ENCODE results near the gene OR2AT4. TPM values are rescaled to one million over a fixed set of nuclear protein-coding genes. Genes with fewer than 3 reads are reported as not detected.

OR2AT4 gene
- total and polyA plus RNA-seq, 2 donors (not counting 3 experiments of a cell fraction or from before 2014, with no cell fraction given): not detected

GRCh38 chr11:75143420-75143731 lies 46.7 kb upstream of the OR2AT4 start:
- CTCF ChIA-PET: interaction anchor here (0.7 to 15.2 kb wide), 23 partner anchors 9 to 217 kb away, joined by 3 to 1202 read pairs (median 6); partner anchors contain the start of gene TPBGL

More at GRCh38 chr11:75143420-75143731, 46.7 kb upstream of the OR2AT4 start:
- POLR2A ChIA-PET: interaction anchor here (1.0 kb wide), 1 partner anchor 62 kb away, joined by 5 read pairs; no protein-coding TSS in a partner anchor
- DNase-seq (ENCODE audit: low read depth, low spot score) (no peak), FAIRE-seq (no peak)
- H3K36me3 ChIP-seq (ENCODE audit: control insufficient read depth in 2 of 2, extremely low read depth in 1 of 2, insufficient read depth in 2 of 2, low read length in 2 of 2): no peaks in the 10 kb centered on the region
- peaks cover under 1 to 8% of the 10 kb centered on the region in 2 experiments for H3K27me3 ChIP-seq (ENCODE audit: control insufficient read depth in 2 of 2, insufficient read depth in 2 of 2, low read length in 2 of 2)
- no peak overlapping the region for H3K9ac ChIP-seq (replicated peaks; ENCODE audit: extremely low read depth, insufficient read depth, low read length)
- peak overlapping the region; percentile 64 for H2AFZ ChIP-seq (ENCODE audit: low read depth, low read length)
- intact Hi-C loops (cut with micrococcal nuclease): loop anchor here (1.0 kb wide), 3 partner anchors 48 to 214 kb away; no protein-coding TSS in a partner anchor
- no peaks in the 10 kb centered on the region for H3K9me3 ChIP-seq (replicated peaks; ENCODE audit: control insufficient read depth, insufficient read depth, low read length)
- no peaks in the 10 kb centered on the region for H3K79me2 ChIP-seq (ENCODE audit: control insufficient read depth, insufficient read depth, low read length)
- H3K27ac ChIP-seq (ENCODE audit: insufficient read depth, low read depth, low read length): peak overlapping the region; percentile 10
- no peak overlapping the region for H3K4me3 ChIP-seq (replicated peaks in 1 of 3; ENCODE audit: insufficient read depth in 1 of 3, low read depth in 1 of 3, low read length in 3 of 3)
- no TSS peak for BruUV-seq (replicated peaks)
- H4K20me1 ChIP-seq (replicated peaks; ENCODE audit: control insufficient read depth, extremely low read depth, insufficient read depth, low read length): no peaks in the 10 kb centered on the region
- peak overlapping the region; percentile 49 for H3K4me2 ChIP-seq (ENCODE audit: insufficient read depth, low read length)
- dilution Hi-C loops (cut with MboI; ENCODE audit: extremely low pct_ligation_motif_present, low sequenced_read_pairs): no loop called here
- H3K9me1 ChIP-seq (replicated peaks; ENCODE audit: control insufficient read depth, extremely low read depth, insufficient read depth, low read length): no peaks in the 10 kb centered on the region
- peaks cover 16% of the 10 kb centered on the region for H3K4me1 ChIP-seq (ENCODE audit: control insufficient read depth, extremely low read depth, insufficient read depth, low read length)
- no peak for TF ChIP-seq JUN (IDR thresholded peaks at IDR 0.05; ENCODE audit: borderline replicate concordance, insufficient read depth, insufficient read length, low read depth)
- no peak for TF ChIP-seq GATA2 (IDR thresholded peaks at IDR 0.05; ENCODE audit: insufficient read depth, insufficient read length, low read depth, low read length)
- TF ChIP-seq FOS (IDR thresholded peaks at IDR 0.05; ENCODE audit: borderline replicate concordance, insufficient read depth, low read length): no peak
- no peak for TF ChIP-seq CTCF (IDR thresholded peaks at IDR 0.05; ENCODE audit: extremely low read depth in 1 of 2, insufficient read depth in 1 of 2, low read depth in 1 of 2, low read length in 2 of 2)
